ENCODE data around the gene SGSM2.

The SGSM2 gene

DNA sequence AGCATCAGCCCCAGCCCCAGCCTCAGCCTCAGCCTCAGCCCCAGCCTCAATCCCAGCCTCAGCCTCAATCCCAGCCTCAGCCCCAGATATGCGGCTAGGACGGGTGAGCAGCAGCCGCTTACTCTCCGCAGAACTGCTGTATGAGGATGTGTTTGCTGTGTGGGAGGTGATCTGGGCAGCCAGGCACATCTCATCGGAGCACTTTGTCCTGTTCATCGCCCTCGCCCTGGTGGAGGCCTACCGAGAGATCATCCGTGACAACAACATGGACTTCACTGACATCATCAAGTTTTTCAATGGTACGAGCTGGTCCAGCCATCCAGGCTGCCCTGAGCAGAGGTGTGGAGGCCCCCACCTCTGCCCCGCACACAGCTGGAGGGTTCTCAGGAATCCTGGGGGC lies 41.6 kb downstream of the SGSM2 start:
- Histone ChIP-seq H3K27me3 (ENCODE audit: insufficient read depth, poor library complexity, severe bottlenecking) (no peaks in the 10 kb centered on the region), H3K4me3 (replicated peaks; ENCODE audit: insufficient read depth, low read length) (no peak overlapping the region), H3K27ac (replicated peaks) (no peak overlapping the region)
- no peak for DNase-seq (ENCODE audit: low read depth in 1 of 2, low spot score in 1 of 2)
- TF ChIP-seq GABPA (IDR thresholded peaks at IDR 0.05; ENCODE audit: low read depth) (no peak), SPI1 (IDR thresholded peaks at IDR 0.05; ENCODE audit: borderline replicate concordance, low read depth) (no peak), POLR2AphosphoS5 (IDR thresholded peaks at IDR 0.05; ENCODE audit: low read depth) (no peak)
- TF ChIP-seq, protein P1, sequence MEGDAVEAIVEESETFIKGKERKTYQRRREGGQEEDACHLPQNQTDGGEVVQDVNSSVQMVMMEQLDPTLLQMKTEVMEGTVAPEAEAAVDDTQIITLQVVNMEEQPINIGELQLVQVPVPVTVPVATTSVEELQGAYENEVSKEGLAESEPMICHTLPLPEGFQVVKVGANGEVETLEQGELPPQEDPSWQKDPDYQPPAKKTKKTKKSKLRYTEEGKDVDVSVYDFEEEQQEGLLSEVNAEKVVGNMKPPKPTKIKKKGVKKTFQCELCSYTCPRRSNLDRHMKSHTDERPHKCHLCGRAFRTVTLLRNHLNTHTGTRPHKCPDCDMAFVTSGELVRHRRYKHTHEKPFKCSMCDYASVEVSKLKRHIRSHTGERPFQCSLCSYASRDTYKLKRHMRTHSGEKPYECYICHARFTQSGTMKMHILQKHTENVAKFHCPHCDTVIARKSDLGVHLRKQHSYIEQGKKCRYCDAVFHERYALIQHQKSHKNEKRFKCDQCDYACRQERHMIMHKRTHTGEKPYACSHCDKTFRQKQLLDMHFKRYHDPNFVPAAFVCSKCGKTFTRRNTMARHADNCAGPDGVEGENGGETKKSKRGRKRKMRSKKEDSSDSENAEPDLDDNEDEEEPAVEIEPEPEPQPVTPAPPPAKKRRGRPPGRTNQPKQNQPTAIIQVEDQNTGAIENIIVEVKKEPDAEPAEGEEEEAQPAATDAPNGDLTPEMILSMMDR (IDR thresholded peaks at IDR 0.05; ENCODE audit: insufficient read depth, low read length) = no peak
- TF ChIP-seq, protein P2, sequence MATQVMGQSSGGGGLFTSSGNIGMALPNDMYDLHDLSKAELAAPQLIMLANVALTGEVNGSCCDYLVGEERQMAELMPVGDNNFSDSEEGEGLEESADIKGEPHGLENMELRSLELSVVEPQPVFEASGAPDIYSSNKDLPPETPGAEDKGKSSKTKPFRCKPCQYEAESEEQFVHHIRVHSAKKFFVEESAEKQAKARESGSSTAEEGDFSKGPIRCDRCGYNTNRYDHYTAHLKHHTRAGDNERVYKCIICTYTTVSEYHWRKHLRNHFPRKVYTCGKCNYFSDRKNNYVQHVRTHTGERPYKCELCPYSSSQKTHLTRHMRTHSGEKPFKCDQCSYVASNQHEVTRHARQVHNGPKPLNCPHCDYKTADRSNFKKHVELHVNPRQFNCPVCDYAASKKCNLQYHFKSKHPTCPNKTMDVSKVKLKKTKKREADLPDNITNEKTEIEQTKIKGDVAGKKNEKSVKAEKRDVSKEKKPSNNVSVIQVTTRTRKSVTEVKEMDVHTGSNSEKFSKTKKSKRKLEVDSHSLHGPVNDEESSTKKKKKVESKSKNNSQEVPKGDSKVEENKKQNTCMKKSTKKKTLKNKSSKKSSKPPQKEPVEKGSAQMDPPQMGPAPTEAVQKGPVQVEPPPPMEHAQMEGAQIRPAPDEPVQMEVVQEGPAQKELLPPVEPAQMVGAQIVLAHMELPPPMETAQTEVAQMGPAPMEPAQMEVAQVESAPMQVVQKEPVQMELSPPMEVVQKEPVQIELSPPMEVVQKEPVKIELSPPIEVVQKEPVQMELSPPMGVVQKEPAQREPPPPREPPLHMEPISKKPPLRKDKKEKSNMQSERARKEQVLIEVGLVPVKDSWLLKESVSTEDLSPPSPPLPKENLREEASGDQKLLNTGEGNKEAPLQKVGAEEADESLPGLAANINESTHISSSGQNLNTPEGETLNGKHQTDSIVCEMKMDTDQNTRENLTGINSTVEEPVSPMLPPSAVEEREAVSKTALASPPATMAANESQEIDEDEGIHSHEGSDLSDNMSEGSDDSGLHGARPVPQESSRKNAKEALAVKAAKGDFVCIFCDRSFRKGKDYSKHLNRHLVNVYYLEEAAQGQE (IDR thresholded peaks at IDR 0.05; ENCODE audit: insufficient replicate concordance, low read depth) = no peak

DNA sequence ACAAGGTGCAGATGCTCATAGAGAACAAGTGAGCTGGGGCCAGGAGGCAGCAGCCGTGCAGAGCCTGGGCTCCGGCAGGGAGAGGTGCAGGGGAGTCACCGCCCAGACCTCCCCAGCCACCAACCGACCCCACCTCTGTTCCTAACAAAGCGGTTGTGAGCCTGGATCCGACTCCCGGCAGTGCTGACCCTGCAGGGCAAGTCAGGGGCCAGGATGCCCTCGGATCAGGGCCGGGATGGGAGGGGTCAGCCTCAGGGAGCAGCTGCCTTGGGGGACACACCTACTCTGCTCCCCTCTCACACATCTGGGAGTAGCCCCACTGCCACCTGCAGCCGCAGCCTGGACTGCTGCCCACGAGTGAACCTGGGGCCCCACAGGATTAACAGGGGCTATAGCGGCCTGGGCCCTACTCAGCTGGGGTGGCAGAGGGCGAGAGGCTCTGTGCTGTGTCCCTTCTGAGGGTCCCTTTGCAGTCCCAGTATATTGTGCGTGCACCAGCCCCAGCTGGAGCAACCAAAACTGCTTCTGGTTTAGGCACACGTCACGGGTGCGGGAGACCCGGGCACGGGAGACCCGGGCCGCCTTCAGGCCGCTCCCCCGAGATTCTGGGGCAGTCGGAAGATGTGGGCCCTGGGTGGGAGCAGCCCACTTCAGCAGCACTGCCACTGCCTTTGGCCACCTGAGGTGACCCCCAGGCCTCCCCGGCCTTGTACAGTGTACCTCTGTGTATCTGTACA lies 42.4 kb downstream of the SGSM2 start:
- DNase-seq (ENCODE audit: low read depth in 1 of 2, low spot score in 1 of 2) = no peak
- H3K27me3 ChIP-seq (ENCODE audit: insufficient read depth, poor library complexity, severe bottlenecking) = no peaks in the 10 kb centered on the region
- TF ChIP-seq SPI1 (IDR thresholded peaks at IDR 0.05; ENCODE audit: borderline replicate concordance, low read depth) (no peak), GABPA (IDR thresholded peaks at IDR 0.05; ENCODE audit: low read depth) (no peak), POLR2AphosphoS5 (IDR thresholded peaks at IDR 0.05; ENCODE audit: low read depth) (no peak)
- TF ChIP-seq, protein P1 (IDR thresholded peaks at IDR 0.05; ENCODE audit: insufficient read depth, low read length) = no peak
- TF ChIP-seq, protein P2 (IDR thresholded peaks at IDR 0.05; ENCODE audit: insufficient replicate concordance, low read depth) = no peak
- no peak overlapping the region for H3K27ac ChIP-seq (replicated peaks)
- no peak overlapping the region for H3K4me3 ChIP-seq (replicated peaks; ENCODE audit: insufficient read depth, low read length)

DNA sequence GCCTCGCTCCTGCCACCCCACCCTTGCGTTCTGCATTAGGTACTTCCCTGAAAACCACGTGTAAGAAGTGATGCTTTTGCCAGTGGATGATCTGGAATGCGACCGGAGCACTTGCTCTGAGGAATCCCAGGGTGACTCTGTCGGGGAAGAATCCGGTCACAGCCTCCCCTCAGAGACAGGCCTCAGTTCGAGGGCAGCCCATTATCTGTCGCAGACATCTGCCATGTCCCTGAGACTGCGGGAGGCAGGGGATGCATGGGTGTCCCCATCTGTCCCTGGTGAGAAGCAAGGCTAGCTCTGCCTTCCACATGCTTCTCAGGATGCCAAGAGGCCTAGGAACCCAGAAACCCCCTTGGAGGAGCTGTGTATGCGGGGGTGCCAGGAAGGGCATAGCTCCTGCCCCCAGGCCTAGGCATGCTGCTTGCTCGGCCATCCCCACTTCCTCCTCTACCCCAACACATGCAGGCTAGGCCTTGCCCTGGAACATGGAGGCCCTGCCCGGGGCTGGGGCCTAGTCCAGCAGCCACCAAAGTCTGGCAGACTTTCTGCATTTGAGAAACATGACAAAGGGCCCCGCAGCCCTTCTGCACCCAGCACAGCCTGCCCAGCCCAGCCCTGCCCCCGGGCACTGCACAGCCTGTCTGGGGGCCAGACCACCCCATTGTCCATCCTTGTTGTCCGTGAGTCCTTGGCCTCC lies 43.1 kb downstream of the SGSM2 start:
- no peak for DNase-seq (ENCODE audit: low read depth in 1 of 2, low spot score in 1 of 2)
- Histone ChIP-seq H3K27ac (replicated peaks) (no peak overlapping the region), H3K27me3 (ENCODE audit: insufficient read depth, poor library complexity, severe bottlenecking) (no peaks in the 10 kb centered on the region), H3K4me3 (replicated peaks; ENCODE audit: insufficient read depth, low read length) (no peak overlapping the region)
- TF ChIP-seq, protein P2 (IDR thresholded peaks at IDR 0.05; ENCODE audit: insufficient replicate concordance, low read depth) = no peak
- TF ChIP-seq GABPA (IDR thresholded peaks at IDR 0.05; ENCODE audit: low read depth) = no peak
- TF ChIP-seq, protein P1 (IDR thresholded peaks at IDR 0.05; ENCODE audit: insufficient read depth, low read length) = no peak
